HG02884 (cell line): ENCODE results near the gene USF1.
"Not testable (repeated sequence)": the region's sequence is repeated elsewhere in the genome, so short reads cannot be mapped to it uniquely, and the experiment has no call there.

Experiments
- ATAC-seq: cut with Tn5 transposase; IDR thresholded peaks from one replicate; pipeline ENCODE4 v1.9.1; 2021; ENCODE audit warnings: mild to moderate bottlenecking, moderate library complexity; ENCODE audit not compliant: unreplicated experiment

Gene USF1

DNA sequence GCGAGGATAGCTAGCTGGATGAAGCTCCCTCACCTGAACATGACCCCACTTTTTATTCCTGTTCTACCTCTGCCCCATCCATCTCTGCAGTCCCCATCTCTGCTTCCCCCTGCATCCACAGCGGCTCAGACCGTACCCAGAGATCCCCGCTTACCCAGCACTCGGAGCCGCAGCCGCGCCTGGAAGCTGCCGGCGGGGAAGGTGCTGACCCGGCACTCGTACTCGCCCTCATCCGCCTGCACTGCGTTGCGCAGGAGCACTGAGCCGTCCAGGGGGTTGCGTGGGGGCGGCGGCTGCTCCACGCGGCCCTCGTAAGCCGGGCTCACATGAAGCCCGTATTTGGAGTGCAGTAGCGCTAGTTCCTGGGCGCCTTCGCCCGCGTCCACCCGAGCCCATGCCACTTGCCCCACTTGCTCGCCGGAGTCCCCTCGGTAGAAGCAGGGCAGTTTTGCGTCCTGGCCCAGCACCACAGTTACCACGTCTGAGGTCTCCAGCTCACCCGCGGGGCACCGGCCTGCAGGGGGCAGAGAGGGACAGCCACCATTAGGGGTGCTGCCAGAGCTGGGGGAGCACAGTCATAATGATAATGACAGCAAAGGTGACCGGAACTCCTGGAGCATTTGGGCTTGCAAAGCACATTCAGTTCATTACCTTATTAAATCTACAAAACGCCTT is 33.8 kb upstream of the USF1 start:
- ATAC-seq, result no peak

DNA sequence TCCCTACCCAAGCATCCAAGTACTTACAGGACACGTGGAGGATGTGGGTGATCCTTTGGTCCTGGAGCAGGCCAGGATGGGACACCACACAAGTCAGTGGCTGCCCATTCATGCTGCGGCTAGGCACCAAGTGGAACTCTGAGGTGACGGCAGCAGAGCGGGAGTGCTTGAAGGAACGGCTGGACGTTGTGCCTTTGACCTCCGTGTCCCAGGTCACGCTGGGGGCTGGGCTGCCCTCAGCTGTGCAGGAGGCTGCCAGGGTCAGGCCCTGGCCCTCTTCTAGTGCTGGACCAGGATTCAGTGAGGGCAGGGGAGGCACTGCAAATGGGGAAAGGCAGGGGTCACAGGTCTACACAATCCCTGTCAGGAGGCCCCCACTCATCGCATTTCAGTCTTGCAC is 31.6 kb upstream of the USF1 start:
- no peak for ATAC-seq

DNA sequence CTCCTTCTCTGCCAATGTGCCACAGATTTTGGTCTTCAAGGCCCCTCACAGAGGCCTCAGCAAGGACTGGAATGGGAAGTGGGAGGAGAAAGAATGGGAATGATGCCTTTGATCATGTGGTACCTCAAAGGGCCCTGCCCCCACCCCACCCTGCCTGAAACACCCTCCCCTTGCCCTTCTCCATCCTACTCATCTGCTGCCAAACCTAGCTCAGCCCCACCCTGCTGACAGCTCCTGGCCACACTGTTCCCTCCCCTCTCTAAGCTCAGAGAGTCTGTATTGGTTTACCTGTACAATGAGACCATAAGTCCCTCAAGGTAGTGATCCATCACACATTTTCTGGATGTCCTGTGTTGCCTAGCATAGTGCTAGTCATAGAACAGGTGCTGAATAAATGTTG is 30.6 kb upstream of the USF1 start:
- ATAC-seq, result no peak

DNA sequence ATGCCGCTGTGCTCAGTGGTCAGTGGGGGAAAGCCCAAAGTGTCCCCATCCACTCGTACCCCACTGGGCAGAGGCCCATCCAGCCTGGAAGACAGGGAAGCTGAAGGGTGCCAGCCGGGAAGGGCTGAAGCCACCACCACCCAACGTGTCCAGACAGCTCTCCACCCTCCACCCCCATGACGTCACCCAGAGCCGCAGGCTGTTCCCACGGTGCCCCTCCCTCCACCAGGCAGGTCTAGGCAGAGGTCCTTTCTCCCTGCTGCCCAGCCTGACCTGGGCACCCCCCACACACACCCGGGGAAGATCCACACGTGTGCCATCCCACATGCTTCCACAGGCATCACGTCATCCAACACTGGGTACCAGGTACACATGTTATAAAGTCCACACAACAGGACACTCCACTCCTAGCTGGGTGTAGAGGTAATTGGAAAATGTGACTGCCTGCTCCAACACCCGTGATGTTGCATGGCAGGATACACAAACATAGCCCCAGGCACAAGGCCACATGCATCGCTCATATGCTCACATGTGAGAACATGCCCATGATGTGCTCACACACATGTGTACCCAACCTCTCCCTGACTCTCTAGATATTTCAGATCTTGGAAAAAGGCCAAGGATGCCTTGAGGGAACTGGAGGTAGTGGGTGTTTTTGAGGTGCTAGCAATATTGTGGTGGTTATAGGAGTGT is 29.0 kb upstream of the USF1 start:
- no peak for ATAC-seq

GRCh38 chr1:161073474-161074121 is 27.8 kb upstream of the USF1 start:
- ATAC-seq, result no peak

GRCh38 chr1:161072751-161073449 is 27.1 kb upstream of the USF1 start:
- ATAC-seq, result no peak

- no peak for ATAC-seq
These were observed 26.2 kb upstream of the USF1 start for GRCh38 chr1:161071886-161072371.

- ATAC-seq, result no peak
These were observed 25.0 kb upstream of the USF1 start for GRCh38 chr1:161070761-161071160.

- ATAC-seq, result peak; percentile 85
These were observed 24.0 kb upstream of the USF1 start, which contains the start of gene ARHGAP30 for GRCh38 chr1:161069731-161070270. TSS of gene ARHGAP30 (minus strand) at chr1:161069891. CDS start at chr1:161069624, 267 bp downstream.

DNA sequence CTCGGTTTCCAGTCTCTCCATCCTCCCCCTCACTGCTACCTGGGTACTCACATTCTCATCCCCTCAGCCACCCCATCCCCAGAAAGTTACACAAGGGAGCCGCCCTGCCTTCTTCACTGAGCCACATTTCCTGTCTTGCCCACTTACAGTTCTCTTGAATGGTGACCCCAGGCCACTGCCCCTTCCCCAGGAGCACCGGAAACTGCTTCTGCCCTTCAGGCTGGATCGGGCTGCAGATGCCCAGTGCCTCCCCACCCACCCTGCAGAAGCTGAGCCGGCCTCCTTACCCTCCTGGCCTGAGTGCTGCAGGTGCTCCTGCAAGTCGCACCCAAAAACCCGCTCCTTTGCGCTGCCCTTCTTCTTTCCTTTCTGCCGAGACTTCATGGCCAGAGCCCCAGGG is 23.5 kb upstream of the USF1 start:
- no peak for ATAC-seq

GRCh38 chr1:161068306-161069234 is 22.8 kb upstream of the USF1 start:
- ATAC-seq, result no peak

DNA sequence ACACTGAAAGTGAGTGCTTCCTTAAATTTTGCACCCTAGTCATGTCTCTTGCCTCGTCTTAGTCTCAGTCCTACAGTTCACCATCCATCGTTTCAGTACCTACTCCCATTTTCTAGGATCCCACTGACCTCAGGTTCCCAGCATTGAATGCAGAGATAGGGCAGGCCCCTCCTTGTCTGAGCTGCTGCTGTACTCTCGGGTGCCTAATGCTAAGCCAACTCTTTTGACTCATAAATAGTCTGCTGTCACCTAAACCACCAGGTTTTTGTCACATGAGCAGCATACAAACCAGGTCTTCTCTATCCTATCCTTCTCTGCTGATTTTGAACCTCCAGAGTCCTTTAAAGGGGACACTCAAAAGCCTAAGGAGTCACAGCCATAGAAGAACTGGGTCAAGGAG is 20.9 kb upstream of the USF1 start:
- no peak for ATAC-seq

DNA sequence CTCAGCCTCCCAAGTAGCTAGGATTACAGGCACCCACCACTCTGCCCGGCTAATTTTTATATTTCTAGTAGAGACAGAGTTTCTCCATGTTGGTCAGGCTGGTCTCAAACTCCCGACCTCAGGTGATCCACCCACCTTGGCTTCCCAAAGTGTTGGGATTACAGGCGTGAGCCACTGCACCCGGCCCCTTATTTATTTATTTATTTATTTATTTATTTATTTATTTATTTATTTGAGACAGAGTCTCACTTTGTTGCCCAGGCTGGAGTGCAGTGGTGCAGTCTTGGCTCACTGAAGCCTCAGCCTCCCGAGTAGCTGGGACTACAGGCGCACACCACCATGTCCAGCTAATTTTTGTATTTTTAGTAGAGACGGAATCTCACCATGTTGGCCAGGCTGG is 19.9 kb upstream of the USF1 start:
- ATAC-seq, result not testable (repeated sequence)

- ATAC-seq, result not testable (repeated sequence)
These were observed 18.2 kb upstream of the USF1 start for GRCh38 chr1:161063936-161064335.

DNA sequence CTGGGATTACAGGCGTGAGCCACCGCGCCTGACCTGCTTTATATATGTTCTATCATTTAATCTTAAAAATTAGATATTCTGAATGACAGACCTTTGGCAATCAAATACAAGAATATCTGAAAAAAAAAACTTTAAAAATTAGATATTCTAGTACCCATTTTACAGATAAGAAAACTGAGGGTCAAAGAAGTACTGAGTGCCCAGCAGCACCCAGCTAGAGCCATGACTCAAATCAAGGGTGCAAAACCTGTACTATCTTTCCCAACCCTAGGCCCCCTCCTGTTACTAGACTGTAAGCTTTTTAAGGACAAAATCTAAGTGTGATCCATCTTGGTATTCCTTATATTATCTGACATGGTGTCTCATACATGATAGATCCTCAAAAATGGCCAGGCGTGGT is 15.6 kb upstream of the USF1 start:
- no peak for ATAC-seq

GRCh38 chr1:161059293-161059692 is 13.5 kb upstream of the USF1 start:
- no peak for ATAC-seq

DNA sequence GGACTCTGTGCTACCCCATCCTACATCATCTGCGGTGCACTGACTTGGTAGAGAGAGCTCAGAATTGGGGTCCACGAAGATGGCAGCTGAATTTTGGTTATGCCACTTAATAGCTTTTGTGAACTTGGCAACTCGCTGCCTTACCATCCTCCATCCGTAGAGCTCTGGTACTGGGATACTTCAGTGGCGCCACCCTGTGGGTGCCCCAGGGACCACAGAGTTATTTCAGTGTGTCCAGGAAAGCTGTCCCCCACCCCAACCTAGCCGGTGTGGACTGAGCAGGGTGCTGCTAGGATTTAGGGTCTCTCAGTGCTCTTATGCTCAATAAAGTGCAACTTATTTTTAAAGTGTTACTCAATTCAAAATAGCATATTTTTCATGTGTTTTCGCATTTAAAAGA is 9.0 kb upstream of the USF1 start:
- ATAC-seq, result no peak

DNA sequence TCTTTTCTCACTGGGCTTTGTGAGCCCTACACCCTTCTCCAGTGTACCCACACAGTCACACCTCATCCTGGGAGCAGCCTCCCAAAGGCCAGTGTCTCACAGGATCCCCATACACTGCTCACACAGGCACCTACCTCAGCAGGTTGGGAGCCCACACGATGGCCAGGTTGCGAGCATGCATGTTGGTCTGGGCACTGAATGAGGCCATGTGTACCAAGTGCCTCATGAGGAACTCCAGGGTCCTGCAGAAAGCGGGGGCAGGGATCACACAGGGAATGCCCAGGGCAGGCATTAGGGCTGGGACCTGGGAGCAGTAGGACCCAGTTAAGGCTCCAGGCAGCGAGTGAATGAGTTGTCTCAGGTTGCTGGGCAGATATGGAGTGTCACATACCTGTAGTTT is 8.5 kb upstream of the USF1 start:
- ATAC-seq, result no peak

- no peak for ATAC-seq
These were observed 7.1 kb upstream of the USF1 start for GRCh38 chr1:161052899-161053298.

DNA sequence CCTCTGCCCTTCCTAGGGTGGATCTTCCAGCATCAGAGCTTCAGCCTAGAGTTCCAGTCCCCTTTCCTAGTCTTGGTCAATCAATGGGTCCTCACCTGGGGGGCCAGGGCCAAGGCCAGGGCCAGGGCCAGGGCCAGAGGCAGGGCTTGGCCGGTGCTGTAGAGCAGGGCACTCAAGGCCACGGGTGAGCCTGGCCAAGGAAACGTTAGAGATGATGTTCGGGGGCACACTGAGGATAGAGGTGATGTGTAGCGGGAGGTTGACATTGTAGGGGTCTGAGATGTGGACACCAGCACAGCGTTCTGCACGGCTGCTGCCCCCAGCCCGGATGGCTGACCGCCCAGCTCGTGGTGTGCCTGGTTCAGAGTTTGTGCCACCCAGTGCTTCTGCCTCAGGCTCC is 5.4 kb upstream of the USF1 start:
- ATAC-seq, result no peak
